ENCODE measurements around the gene APBB3.
A peak's percentile ranks its signal among the peaks of the same experiment; 100 is the strongest.

The APBB3 gene

DNA sequence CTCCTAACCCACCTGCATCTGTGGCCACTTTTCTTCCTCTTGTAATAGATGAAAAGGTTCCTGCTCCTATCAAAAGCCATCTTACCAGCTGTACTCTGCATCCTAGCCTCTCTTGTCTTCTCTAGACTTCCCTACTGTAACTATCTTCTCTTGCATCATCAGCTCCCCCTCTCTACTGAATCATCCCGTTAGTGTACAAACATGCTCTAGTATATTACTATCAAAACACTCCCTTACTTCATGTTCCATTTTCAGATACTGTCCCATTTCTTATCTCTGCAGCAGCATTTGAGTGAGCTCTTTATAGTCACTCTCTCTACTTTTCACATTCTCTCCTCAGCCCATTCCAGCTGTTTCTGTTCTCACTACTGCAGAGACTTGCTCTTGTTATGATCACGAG lies 9.9 kb downstream of the APBB3 start:
- H3K36me3 ChIP-seq (ENCODE audit: insufficient read depth, low read length) = peaks cover 30% of the 10 kb centered on the region; the same call in 1 of the 2 replicates
- H3K9ac ChIP-seq (ENCODE audit: insufficient read length) = no peak overlapping the region
- no peak overlapping the region for H3K4me3 ChIP-seq
- DNase-seq (ENCODE audit: low read depth, low spot score) = no peak
- no peak for TF ChIP-seq EZH2 (IDR thresholded peaks at IDR 0.05)
- TF ChIP-seq FOXP2 (optimal IDR thresholded peaks at IDR 0.05; ENCODE audit: control extremely low read depth, extremely low read length, insufficient read depth) = no peak
- TF ChIP-seq POLR2AphosphoS5 (IDR thresholded peaks at IDR 0.05; ENCODE audit: borderline replicate concordance, low read depth, low read length) = no peak
- no peaks in the 10 kb centered on the region for H3K9me3 ChIP-seq (ENCODE audit: low read depth, low read length)
- H3K27ac ChIP-seq = no peak overlapping the region

DNA sequence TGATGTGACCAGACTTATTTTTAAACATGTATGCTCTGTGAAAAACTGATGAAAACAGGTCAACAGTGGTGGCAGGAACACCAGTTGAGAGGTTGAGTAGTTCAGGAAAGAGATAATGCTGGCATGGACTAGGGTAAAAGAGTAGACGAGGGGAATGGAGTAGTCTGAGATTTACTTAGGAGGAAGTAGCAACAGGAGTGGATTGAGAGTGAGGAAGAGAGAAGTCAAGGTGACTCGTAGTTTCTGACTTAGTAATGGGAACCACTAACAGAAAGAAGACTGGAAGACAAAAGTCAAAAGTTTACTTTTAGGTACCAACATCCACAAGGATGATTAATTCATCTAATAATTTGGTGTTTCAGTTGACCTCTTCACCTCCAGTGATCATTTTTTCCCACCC lies 10.7 kb downstream of the APBB3 start:
- no peak overlapping the region for H3K9ac ChIP-seq (ENCODE audit: insufficient read length)
- no peak for DNase-seq (ENCODE audit: low read depth, low spot score)
- no peak for TF ChIP-seq FOXP2 (optimal IDR thresholded peaks at IDR 0.05; ENCODE audit: control extremely low read depth, extremely low read length, insufficient read depth)
- TF ChIP-seq POLR2AphosphoS5 (IDR thresholded peaks at IDR 0.05; ENCODE audit: borderline replicate concordance, low read depth, low read length) = no peak
- no peak for TF ChIP-seq EZH2 (IDR thresholded peaks at IDR 0.05)
- no peak overlapping the region for H3K27ac ChIP-seq
- H3K9me3 ChIP-seq (ENCODE audit: low read depth, low read length) = no peaks in the 10 kb centered on the region
- no peak overlapping the region for H3K4me3 ChIP-seq
- H3K36me3 ChIP-seq (ENCODE audit: insufficient read depth, low read length) = peaks cover 38% of the 10 kb centered on the region; the same call in 1 of the 2 replicates

DNA sequence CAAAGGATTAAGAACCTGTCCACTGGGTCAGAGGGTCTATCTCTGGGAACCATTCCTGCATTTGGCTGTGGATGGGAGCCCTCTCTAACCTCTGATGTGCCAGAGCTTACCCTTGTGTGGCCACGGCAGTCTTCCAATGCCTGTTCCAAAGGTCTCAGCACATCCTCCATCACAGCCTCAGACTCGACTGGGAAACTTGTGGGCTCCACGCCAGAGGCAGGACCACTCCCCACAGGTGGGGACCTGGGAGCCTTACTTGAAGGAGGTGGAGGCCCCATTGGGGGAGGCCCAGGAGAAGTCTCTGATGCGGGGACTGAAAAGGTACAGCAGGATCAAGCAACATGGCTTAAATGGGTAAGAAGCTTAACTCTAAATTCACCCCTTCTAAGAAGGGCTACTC lies 12.5 kb downstream of the APBB3 start:
- Histone ChIP-seq H3K27ac (no peak overlapping the region), H3K9me3 (ENCODE audit: low read depth, low read length) (no peaks in the 10 kb centered on the region), H3K36me3 (ENCODE audit: insufficient read depth, low read length) (peaks cover 39% of the 10 kb centered on the region; the same call in 1 of the 2 replicates), H3K9ac (ENCODE audit: insufficient read length) (no peak overlapping the region), H3K4me3 (no peak overlapping the region)
- TF ChIP-seq FOXP2 (optimal IDR thresholded peaks at IDR 0.05; ENCODE audit: control extremely low read depth, extremely low read length, insufficient read depth) (no peak), POLR2AphosphoS5 (IDR thresholded peaks at IDR 0.05; ENCODE audit: borderline replicate concordance, low read depth, low read length) (no peak), EZH2 (IDR thresholded peaks at IDR 0.05) (no peak)
- DNase-seq (ENCODE audit: low read depth, low spot score) = no peak

DNA sequence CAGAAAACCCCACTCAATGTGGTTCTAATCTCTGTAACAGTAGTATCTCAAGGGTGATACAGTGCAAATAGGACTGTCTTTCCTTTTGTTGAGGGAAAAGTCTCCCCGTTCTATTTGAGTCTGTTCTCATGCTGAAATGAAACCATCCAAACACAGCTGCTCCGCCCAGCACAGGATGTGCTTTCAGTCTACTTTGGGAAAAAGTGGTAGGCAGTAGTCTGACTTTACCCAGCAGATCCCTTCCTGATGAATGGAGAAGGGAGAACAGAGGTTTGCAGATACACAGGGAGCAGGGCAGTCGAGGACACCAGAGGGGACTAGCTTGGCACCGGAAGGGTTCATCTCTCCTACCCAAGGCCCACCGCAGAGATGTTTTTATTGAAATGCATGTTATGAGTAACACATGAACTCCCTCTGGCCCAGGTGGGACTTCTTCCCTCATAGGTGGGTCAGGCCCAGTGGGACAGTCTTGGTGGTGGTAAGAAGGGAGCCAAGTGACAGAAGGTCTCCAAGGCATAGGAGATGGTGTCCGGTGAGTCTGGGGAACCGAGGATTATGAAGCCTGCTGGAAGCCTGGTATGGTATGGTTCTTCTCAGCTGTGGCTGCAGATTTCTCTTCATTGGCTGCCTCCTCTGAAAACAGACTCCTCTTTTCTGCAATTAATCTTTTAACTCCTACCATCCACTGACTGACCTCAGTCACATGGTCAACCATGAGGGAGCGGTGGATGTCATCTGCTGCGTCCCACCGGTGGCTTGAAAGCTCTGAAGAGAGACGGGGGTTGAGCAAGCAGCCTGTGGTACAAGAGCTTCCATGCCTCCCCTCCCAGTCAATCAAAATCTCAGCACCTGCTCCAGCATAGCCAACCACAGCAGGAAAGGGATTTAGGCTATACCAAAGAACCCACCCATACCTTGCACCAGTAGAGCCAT lies 14.0 kb downstream of the APBB3 start:
- no peak overlapping the region for H3K27ac ChIP-seq
- peaks cover 39% of the 10 kb centered on the region; the same call in 1 of the 2 replicates for H3K36me3 ChIP-seq (ENCODE audit: insufficient read depth, low read length)
- no peak for DNase-seq (ENCODE audit: low read depth, low spot score)
- H3K9me3 ChIP-seq (ENCODE audit: low read depth, low read length) = no peaks in the 10 kb centered on the region
- no peak overlapping the region for H3K9ac ChIP-seq (ENCODE audit: insufficient read length)
- no peak for TF ChIP-seq POLR2AphosphoS5 (IDR thresholded peaks at IDR 0.05; ENCODE audit: borderline replicate concordance, low read depth, low read length)
- TF ChIP-seq FOXP2 (optimal IDR thresholded peaks at IDR 0.05; ENCODE audit: control extremely low read depth, extremely low read length, insufficient read depth) = no peak
- no peak for TF ChIP-seq EZH2 (IDR thresholded peaks at IDR 0.05)
- no peak overlapping the region for H3K4me3 ChIP-seq

DNA sequence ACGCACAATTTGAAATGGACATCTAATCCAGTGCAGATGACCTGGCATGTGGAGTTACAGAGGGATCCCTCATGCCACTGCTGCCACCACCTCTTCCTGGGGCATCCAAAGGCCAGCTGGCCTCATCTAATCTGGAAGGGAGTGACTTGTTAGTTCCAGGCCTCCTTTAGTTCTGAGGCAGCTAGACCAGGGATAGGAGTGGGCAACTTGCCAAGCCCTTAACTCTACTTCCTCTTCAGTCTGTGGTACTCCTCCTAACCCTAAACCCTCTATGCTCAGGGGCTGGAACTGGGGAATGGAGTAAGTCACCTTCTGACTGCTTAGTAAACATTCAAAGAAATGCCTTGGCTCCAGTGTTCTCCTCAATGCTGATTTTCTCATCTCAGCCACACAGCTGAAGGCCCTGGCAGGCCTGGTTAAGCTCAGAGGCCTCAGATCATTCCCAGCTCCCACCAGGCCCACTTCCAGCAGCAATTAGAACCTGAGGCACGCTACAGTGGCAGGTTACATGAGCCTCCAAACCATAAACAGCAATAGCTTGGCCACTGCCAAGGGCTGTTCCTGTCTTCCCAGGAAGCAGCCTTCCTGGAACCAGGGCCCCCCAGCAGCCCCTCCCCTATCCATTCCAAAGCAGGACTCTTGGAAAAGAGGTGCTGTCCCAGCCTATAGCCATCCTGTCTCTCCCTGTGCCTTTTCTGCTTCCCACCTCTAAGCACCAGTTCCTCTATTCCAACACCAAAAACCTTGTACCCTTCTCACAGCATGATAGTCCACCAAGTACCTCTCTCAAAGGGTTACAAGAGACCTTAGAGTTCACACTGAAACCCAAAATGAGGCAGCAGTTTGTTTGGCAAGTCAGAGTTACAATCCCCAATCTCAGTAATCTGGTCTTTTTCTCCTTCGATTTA lies 14.9 kb downstream of the APBB3 start:
- Histone ChIP-seq H3K9ac (ENCODE audit: insufficient read length) (no peak overlapping the region), H3K36me3 (ENCODE audit: insufficient read depth, low read length) (peaks cover 42% of the 10 kb centered on the region; the same call in 1 of the 2 replicates), H3K27ac (peak overlapping the region; percentile 40; the same call in 1 of the 2 replicates), H3K9me3 (ENCODE audit: low read depth, low read length) (no peaks in the 10 kb centered on the region), H3K4me3 (no peak overlapping the region)
- TF ChIP-seq EZH2 (IDR thresholded peaks at IDR 0.05) (no peak), FOXP2 (optimal IDR thresholded peaks at IDR 0.05; ENCODE audit: control extremely low read depth, extremely low read length, insufficient read depth) (no peak), POLR2AphosphoS5 (IDR thresholded peaks at IDR 0.05; ENCODE audit: borderline replicate concordance, low read depth, low read length) (no peak)
- no peak for DNase-seq (ENCODE audit: low read depth, low spot score)

DNA sequence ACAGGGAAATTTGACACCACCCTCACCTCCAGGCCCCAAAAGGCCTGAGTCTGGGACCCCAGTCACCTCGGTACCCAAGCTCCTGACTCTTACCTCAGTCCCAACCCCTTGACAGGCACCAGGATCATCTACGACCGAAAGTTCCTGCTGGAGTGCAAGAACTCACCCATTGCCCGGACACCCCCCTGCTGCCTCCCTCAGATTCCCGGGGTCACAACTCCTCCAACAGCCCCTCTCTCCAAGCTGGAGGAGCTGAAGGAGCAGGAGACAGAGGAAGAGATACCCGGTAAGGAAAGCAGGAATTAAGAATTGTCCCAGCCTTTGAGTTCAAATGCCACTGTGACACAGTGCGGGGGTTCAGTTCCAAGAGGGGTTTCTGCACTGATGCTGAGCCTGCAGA lies 15.6 kb downstream of the APBB3 start:
- no peak overlapping the region for H3K27ac ChIP-seq
- TF ChIP-seq POLR2AphosphoS5 (IDR thresholded peaks at IDR 0.05; ENCODE audit: borderline replicate concordance, low read depth, low read length) (no peak), EZH2 (IDR thresholded peaks at IDR 0.05) (no peak), FOXP2 (optimal IDR thresholded peaks at IDR 0.05; ENCODE audit: control extremely low read depth, extremely low read length, insufficient read depth) (no peak)

DNA sequence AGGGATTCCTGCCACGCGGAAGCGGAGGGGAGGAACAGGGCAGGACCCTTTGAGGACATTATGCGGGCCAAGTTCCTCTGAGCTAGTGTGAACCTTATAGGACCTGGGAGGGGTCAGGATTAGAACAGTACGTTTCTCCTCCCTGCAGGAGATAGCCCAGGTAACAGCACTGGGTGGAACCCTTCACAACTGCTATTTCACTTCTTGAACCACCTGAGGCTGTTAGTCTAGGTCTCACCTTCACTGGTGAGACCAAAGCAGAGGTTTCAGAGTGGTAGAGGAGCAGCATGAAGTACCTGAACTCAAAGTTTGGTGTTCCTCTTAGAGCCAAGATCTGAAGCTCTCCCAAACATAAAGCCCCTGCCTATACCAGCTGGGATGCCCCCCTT lies 16.1 kb downstream of the APBB3 start:
- Histone ChIP-seq H3K36me3 (ENCODE audit: insufficient read depth, low read length) (peaks cover 46% of the 10 kb centered on the region; the same call in 1 of the 2 replicates), H3K4me3 (no peak overlapping the region), H3K9ac (ENCODE audit: insufficient read length) (no peak overlapping the region), H3K9me3 (ENCODE audit: low read depth, low read length) (no peaks in the 10 kb centered on the region), H3K27ac (no peak overlapping the region)
- TF ChIP-seq EZH2 (IDR thresholded peaks at IDR 0.05) = no peak
- no peak for TF ChIP-seq POLR2AphosphoS5 (IDR thresholded peaks at IDR 0.05; ENCODE audit: borderline replicate concordance, low read depth, low read length)
- TF ChIP-seq FOXP2 (optimal IDR thresholded peaks at IDR 0.05; ENCODE audit: control extremely low read depth, extremely low read length, insufficient read depth) = no peak
- DNase-seq (ENCODE audit: low read depth, low spot score) = no peak

More for the DNA sequence above, 15.6 kb downstream of the APBB3 start:
- DNase-seq (ENCODE audit: low read depth, low spot score) = no peak
- no peak overlapping the region for H3K9ac ChIP-seq (ENCODE audit: insufficient read length)
- H3K36me3 ChIP-seq (ENCODE audit: insufficient read depth, low read length) = peaks cover 44% of the 10 kb centered on the region; the same call in 1 of the 2 replicates
- no peaks in the 10 kb centered on the region for H3K9me3 ChIP-seq (ENCODE audit: low read depth, low read length)
- no peak overlapping the region for H3K4me3 ChIP-seq

Measured in SK-N-MC (cell line).